GM10248 (cell line): ENCODE measurements around the gene DRAP1.
"Not testable (repeated sequence)": the region's sequence is repeated elsewhere in the genome, so short reads cannot be mapped to it uniquely, and the experiment has no call there.

ENCODE experiments used
- CTCF ChIA-PET: fragments of 300-600 bp; sonication (Branson Sonifier 250); formaldehyde crosslinking; extraction: SDS; loops from one replicate; lab custom pipeline; 2021; ENCODE audit warnings: antibody characterized with exemption; lab: Yijun Ruan, JAX
- POLR2A ChIA-PET: fragments of 350-650 bp; sonication (Branson Sonifier 250); formaldehyde crosslinking; extraction: SDS; loops from one replicate; lab custom pipeline; 2020; ENCODE audit warnings: antibody characterized with exemption; lab: Yijun Ruan, JAX
- DNase-seq: peaks from one replicate; pipeline ENCODE4 v3.0.0; 2012; ENCODE audit errors: extremely low spot score
- TF ChIP-seq, protein P1 (sequence below): IDR thresholded peaks from 2 replicates; pipeline ENCODE4 v1.5.1; 2012; ENCODE audit warnings: mild to moderate bottlenecking, low read depth; ENCODE audit errors: extremely low read depth, missing control alignments, control extremely low read depth

DRAP1 gene

DNA sequence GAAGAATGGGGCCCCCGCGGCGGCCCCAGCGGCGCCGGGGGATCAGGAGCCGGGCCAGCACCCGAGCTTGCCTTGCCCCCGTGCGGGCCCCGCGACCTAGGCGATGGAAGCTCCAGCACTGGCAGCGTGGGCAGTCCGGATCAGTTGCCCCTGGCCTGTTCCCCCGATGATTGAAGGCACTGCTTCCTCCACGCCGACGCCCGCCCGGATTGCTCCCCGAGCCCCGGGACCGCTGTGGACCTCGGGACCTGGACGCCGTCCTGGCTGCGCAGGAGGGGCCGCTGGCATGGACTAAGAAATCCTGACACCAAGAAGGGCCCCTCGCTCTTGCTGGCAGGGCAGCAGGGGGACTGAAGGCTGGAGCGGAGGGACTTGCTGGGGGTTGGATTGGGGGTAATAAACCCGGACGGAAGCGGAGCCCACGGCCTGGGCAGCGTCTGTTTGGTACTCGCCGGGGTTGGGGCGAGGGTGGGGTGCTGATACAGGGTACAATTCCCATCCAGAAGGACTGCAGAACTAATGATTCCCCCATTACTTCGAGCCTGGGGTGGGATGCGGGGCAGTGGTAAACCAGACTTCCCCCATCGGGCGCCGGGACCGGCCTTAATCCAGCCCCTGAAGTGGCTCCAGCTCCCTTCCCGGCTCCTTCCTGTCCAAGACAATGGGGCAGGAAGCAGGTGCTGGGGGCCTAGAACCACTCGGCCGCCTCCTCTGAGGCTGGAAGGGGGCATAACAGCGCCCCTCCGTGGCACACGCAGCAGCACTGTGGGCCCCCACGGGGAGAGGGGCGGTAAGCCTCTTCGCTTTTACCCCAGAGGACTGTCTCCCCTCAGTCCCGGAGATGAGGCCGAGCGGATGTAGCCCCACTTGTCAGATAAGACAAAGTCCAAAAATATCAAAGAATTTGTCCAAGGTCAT is 27.7 kb upstream of the DRAP1 start:
- no peak for DNase-seq
- ChIA-PET POLR2A (interaction anchor here (0.9 to 2.2 kb wide), 7 partner anchors 9 to 276 kb away, joined by 3 to 25 read pairs (median 4); partner anchors contain the start of genes CFL1, FOSL1, MUS81 and PCNX3), CTCF (interaction anchor here (0.8 to 19.3 kb wide), 22 partner anchors 9 to 302 kb away, joined by 3 to 535 read pairs (median 6); partner anchors contain the start of genes AP5B1, C11orf68, CFL1 and CTSW)
- TF ChIP-seq, protein P1, sequence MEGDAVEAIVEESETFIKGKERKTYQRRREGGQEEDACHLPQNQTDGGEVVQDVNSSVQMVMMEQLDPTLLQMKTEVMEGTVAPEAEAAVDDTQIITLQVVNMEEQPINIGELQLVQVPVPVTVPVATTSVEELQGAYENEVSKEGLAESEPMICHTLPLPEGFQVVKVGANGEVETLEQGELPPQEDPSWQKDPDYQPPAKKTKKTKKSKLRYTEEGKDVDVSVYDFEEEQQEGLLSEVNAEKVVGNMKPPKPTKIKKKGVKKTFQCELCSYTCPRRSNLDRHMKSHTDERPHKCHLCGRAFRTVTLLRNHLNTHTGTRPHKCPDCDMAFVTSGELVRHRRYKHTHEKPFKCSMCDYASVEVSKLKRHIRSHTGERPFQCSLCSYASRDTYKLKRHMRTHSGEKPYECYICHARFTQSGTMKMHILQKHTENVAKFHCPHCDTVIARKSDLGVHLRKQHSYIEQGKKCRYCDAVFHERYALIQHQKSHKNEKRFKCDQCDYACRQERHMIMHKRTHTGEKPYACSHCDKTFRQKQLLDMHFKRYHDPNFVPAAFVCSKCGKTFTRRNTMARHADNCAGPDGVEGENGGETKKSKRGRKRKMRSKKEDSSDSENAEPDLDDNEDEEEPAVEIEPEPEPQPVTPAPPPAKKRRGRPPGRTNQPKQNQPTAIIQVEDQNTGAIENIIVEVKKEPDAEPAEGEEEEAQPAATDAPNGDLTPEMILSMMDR, result peak; percentile 73

DNA sequence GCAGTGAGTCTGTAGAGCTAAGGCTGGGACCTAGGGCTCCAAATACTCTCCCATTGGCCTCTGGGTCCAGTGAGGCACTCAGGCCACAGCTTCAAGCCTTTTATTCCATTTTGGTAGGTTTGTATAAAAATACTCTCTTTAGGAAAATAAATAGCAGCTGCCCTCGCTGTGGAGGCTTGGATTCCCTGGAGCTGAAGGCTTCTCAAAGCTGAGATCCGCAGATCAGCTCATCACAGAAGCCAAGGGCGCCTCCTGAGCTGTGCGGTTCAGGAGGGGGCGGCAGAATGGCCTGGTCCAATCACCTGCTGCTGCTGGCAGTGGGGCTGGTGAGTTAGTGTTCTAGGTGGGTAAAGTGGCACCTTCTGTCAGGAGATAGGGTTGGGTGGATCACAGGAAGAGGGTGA is 27.1 kb upstream of the DRAP1 start:
- ChIA-PET POLR2A (interaction anchor here (1.4 to 2.2 kb wide), 2 partner anchors 9 to 23 kb away, joined by 4 to 10 read pairs; partner anchors contain the start of gene FOSL1), CTCF (interaction anchor here (0.7 to 19.3 kb wide), 10 partner anchors 10 to 112 kb away, joined by 3 to 535 read pairs (median 4); partner anchors contain the start of genes AP5B1, C11orf68, CFL1 and CTSW)
- not testable (repeated sequence) for DNase-seq

DNA sequence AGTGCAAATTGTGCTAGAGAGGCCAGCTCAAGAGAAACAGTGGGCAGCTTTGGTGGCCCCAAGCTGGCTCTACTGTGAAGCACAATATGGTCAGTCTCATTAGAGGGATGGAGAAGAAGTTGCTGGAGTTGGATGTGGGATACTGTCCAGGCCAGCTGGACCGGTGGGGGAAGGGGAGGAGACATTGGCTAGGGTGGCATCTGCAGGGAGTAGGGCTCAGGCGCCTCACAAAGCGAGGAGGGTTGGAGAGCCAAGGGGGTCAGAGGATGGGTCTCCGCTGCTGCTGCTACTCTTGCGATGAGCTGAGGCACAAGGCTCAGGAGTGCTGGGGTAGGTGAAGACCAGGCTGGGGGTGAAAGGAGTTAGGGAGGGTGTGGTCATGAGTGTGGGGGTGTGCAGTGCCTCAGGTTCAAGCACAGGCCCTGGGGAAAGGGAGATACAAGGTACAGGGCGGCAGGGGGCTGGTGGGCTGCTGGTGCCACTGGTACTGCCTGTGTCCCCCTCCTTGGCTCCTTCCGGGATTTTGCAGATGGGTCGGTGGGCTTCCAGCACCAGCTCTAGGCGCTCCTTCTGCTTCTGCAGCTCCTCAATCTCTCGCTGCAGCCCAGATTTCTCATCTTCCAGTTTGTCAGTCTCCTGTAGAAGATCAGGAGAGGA is 26.4 kb upstream of the DRAP1 start:
- TF ChIP-seq, protein P1, result no peak
- ChIA-PET POLR2A (interaction anchor here (0.8 to 1.4 kb wide), 3 partner anchors 8 to 33 kb away, joined by 3 to 7 read pairs (median 4); no protein-coding TSS in a partner anchor), CTCF (interaction anchor here (0.7 to 19.3 kb wide), 9 partner anchors 10 to 112 kb away, joined by 3 to 535 read pairs (median 4); partner anchors contain the start of genes AP5B1, C11orf68, CFL1 and CTSW)
- DNase-seq, result no peak

DNA sequence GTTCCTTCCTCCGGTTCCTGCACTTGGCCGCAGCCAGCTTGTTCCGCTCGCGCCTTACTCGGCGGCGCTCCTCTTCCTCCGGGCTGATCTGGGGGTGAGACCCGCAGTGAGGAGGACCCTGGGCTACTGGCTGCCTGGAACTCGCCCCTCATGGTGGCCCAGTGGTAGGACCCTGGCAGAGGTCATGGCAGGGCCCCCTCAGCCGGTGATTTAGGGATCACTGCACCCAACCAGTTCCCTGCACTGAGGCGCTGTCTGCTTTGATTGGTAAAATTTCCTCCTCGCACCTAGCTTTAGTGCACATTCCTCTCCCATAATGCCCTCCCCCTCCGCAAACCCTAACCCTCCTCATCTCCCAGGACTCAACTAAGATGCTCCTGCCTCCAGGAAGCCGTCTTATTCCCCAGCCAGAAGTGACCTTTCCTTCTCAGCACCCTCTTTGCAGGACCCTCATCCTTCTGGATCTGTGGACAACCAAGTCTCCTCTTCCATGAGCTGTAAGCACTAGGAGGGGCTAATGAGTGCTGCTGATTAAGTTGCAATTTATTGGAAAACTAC is 25.1 kb upstream of the DRAP1 start:
- POLR2A ChIA-PET, result no interaction called here
- no peak for DNase-seq
- CTCF ChIA-PET, result interaction anchor here (1.1 to 19.3 kb wide), 5 partner anchors 9 to 94 kb away, joined by 3 to 535 read pairs (median 80); partner anchors contain the start of genes CFL1, CTSW, EFEMP2 and FIBP
- TF ChIP-seq, protein P1, result no peak

DNA sequence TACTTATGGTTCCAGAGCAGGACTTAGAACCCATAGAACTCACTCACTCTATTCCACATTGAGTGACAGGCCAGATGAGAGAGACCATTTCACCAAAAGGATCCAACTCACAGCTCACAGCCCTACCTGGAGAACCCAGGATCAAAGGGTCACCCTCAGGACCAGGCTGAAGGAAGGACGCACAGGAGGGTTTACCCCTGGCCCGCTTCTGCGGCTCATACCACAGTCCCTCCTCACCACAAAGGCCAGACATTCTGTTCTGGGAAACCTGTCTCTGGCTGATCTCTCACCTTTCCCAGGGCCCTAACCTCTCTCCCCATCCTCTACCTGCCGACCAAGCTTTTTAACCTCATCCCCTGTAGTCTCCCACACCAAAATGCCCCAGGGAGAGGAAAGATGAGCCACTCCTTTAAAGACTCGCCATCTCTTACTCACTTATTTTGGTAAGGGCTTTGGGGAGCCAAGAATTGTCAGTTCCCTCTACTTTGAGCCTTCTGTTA is 23.7 kb upstream of the DRAP1 start:
- TF ChIP-seq, protein P1, result no peak
- ChIA-PET CTCF (interaction anchor here (1.0 to 14.6 kb wide), 6 partner anchors 11 to 93 kb away, joined by 3 to 199 read pairs (median 3); partner anchors contain the start of genes CTSW, FIBP and MUS81), POLR2A (interaction anchor here (0.6 to 0.7 kb wide), 2 partner anchors 715 to 922 kb away, joined by 6 to 9 read pairs; no protein-coding TSS in a partner anchor)
- DNase-seq, result no peak
